GM23338 (cell line): Measurements from ENCODE around the gene TMEM9. TPM values are rescaled to one million over a fixed set of nuclear protein-coding genes. Genes with fewer than 3 reads are reported as not detected.

Experiments
- ATAC-seq: fragments of 200-7000 bp; cut with Tn5 transposase; 3 replicates; pipeline ENCODE4 v1.9.1; 2020
- DNase-seq: peaks from one replicate; pipeline ENCODE4 v3.0.0-alpha.2; 2015; ENCODE audit warnings: low spot score
- H2AFZ ChIP-seq: fragments of 200-600 bp; sonication (generic); 2 replicates; pipeline ENCODE4 v1.8.0; 2016; ENCODE audit warnings: antibody characterized with exemption, mild to moderate bottlenecking, moderate library complexity
- H3F3A ChIP-seq: fragments of 200-600 bp; sonication (generic); replicated peaks from 2 replicates; pipeline ENCODE4 v1.8.0; 2017; ENCODE audit warnings: antibody characterized with exemption, mixed run types, low read depth
- H3K27ac ChIP-seq: fragments of 200-600 bp; sonication (generic); 2 replicates; pipeline ENCODE4 v1.6.1; 2016; ENCODE audit warnings: low read depth
- H3K27me3 ChIP-seq: fragments of 200-600 bp; sonication (generic); 2 replicates; pipeline ENCODE4 v1.8.0; 2016; ENCODE audit warnings: mild to moderate bottlenecking, mixed run types, moderate library complexity; ENCODE audit not compliant: insufficient read depth
- H3K36me3 ChIP-seq: fragments of 200-600 bp; sonication (generic); 2 replicates; pipeline ENCODE4 v1.8.0; 2016; ENCODE audit warnings: mild to moderate bottlenecking; ENCODE audit not compliant: insufficient read depth
- H3K4me1 ChIP-seq: fragments of 200-600 bp; sonication (generic); 2 replicates; pipeline ENCODE4 v1.8.0; 2016; ENCODE audit warnings: mild to moderate bottlenecking, moderate library complexity; ENCODE audit not compliant: insufficient read depth
- H3K4me2 ChIP-seq: fragments of 200-600 bp; sonication (generic); 2 replicates; pipeline ENCODE4 v1.7.1; 2017; ENCODE audit warnings: mixed run types
- H3K4me3 ChIP-seq: fragments of 200-600 bp; sonication (generic); 2 replicates; pipeline ENCODE4 v1.6.1; 2016; ENCODE audit warnings: mixed run types
- H3K79me2 ChIP-seq: fragments of 200-600 bp; sonication (generic); replicated peaks from 2 replicates; pipeline ENCODE4 v1.8.0; 2017; ENCODE audit warnings: mild to moderate bottlenecking; ENCODE audit not compliant: insufficient read depth
- H3K9me2 ChIP-seq: fragments of 200-600 bp; sonication (generic); 2 replicates; pipeline ENCODE4 v1.8.0; 2017; ENCODE audit not compliant: insufficient read depth
- H4K20me1 ChIP-seq: fragments of 200-600 bp; sonication (generic); replicated peaks from 2 replicates; pipeline ENCODE4 v1.8.0; 2017; ENCODE audit warnings: mild to moderate bottlenecking; ENCODE audit not compliant: insufficient read depth
- H3K27ac Mint-ChIP-seq: 2 replicates; pipeline ENCODE4 v1.8.0; 2020; ENCODE audit warnings: inconsistent platforms, mild to moderate bottlenecking, moderate library complexity, mixed read lengths
- H3K27me3 Mint-ChIP-seq: 3 replicates; pipeline ENCODE4 v1.8.0; 2022; ENCODE audit warnings: low read depth, mild to moderate bottlenecking, moderate library complexity, mixed read lengths, inconsistent platforms; ENCODE audit not compliant: insufficient read depth, poor library complexity
- H3K36me3 Mint-ChIP-seq: 3 replicates; pipeline ENCODE4 v1.8.0; 2021; ENCODE audit warnings: low read depth, mild to moderate bottlenecking, inconsistent platforms, moderate library complexity, mixed read lengths
- H3K4me1 Mint-ChIP-seq: 3 replicates; pipeline ENCODE4 v1.8.0; 2020; ENCODE audit warnings: mild to moderate bottlenecking, inconsistent platforms, mixed read lengths
- H3K4me3 Mint-ChIP-seq: 3 replicates; pipeline ENCODE4 v1.8.0; 2021; ENCODE audit warnings: moderate library complexity, mild to moderate bottlenecking, inconsistent platforms, mixed read lengths
- H3K9me3 Mint-ChIP-seq: 3 replicates; pipeline ENCODE4 v1.8.0; 2020; ENCODE audit warnings: moderate library complexity, mild to moderate bottlenecking, inconsistent platforms, mixed read lengths
- JUNB ChIP-seq: IDR thresholded peaks from one replicate; pipeline ENCODE4 v1.6.1; 2016; ENCODE audit warnings: antibody characterized with exemption; ENCODE audit not compliant: unreplicated experiment
- NANOG ChIP-seq: IDR thresholded peaks from 2 replicates; pipeline ENCODE4 v1.6.1; 2016; ENCODE audit warnings: antibody characterized with exemption, borderline replicate concordance
- POLR2AphosphoS5 ChIP-seq: IDR thresholded peaks from 2 replicates; pipeline ENCODE4 v1.6.1; 2016; ENCODE audit warnings: antibody characterized with exemption, low read depth
- ZNF114 ChIP-seq: fragments of 250-450 bp; sonication (Bioruptor Pico); IDR thresholded peaks from 2 replicates; pipeline ENCODE4 v1.5.0; 2020; ENCODE audit warnings: mild to moderate bottlenecking, moderate library complexity
- ZNF331 ChIP-seq: fragments of 250-450 bp; sonication (Bioruptor Pico); IDR thresholded peaks from 2 replicates; pipeline ENCODE4 v1.5.0; 2020; ENCODE audit warnings: low read depth, mild to moderate bottlenecking, moderate library complexity
- polyA plus RNA-seq: library from polyadenylated mRNA; unstranded; fragments of >200 nt; fragmentation: Nextera tagmentation; extraction: Ambion mirVana; gene quantifications from 2 replicates; pipeline ENCODE4 v1.2.1, GENCODE V29; 2016
- total RNA-seq: library from RNA; depleted of rRNA; stranded (reverse); fragments of >200 nt; shearing (Covaris generic); gene quantifications from 2 replicates; pipeline ENCODE4 v1.2.3, GENCODE V29; 2014
- TF ChIP-seq, protein P1 (sequence below): fragments of 250-450 bp; sonication (Bioruptor Pico); IDR thresholded peaks from 2 replicates; pipeline ENCODE4 v1.5.0; 2020; ENCODE audit warnings: mild to moderate bottlenecking, moderate library complexity

TMEM9 gene
- total and polyA plus RNA-seq, 2 experiments from 2014 or later: 78.6 to 147 TPM

- TF ChIP-seq, protein P1, sequence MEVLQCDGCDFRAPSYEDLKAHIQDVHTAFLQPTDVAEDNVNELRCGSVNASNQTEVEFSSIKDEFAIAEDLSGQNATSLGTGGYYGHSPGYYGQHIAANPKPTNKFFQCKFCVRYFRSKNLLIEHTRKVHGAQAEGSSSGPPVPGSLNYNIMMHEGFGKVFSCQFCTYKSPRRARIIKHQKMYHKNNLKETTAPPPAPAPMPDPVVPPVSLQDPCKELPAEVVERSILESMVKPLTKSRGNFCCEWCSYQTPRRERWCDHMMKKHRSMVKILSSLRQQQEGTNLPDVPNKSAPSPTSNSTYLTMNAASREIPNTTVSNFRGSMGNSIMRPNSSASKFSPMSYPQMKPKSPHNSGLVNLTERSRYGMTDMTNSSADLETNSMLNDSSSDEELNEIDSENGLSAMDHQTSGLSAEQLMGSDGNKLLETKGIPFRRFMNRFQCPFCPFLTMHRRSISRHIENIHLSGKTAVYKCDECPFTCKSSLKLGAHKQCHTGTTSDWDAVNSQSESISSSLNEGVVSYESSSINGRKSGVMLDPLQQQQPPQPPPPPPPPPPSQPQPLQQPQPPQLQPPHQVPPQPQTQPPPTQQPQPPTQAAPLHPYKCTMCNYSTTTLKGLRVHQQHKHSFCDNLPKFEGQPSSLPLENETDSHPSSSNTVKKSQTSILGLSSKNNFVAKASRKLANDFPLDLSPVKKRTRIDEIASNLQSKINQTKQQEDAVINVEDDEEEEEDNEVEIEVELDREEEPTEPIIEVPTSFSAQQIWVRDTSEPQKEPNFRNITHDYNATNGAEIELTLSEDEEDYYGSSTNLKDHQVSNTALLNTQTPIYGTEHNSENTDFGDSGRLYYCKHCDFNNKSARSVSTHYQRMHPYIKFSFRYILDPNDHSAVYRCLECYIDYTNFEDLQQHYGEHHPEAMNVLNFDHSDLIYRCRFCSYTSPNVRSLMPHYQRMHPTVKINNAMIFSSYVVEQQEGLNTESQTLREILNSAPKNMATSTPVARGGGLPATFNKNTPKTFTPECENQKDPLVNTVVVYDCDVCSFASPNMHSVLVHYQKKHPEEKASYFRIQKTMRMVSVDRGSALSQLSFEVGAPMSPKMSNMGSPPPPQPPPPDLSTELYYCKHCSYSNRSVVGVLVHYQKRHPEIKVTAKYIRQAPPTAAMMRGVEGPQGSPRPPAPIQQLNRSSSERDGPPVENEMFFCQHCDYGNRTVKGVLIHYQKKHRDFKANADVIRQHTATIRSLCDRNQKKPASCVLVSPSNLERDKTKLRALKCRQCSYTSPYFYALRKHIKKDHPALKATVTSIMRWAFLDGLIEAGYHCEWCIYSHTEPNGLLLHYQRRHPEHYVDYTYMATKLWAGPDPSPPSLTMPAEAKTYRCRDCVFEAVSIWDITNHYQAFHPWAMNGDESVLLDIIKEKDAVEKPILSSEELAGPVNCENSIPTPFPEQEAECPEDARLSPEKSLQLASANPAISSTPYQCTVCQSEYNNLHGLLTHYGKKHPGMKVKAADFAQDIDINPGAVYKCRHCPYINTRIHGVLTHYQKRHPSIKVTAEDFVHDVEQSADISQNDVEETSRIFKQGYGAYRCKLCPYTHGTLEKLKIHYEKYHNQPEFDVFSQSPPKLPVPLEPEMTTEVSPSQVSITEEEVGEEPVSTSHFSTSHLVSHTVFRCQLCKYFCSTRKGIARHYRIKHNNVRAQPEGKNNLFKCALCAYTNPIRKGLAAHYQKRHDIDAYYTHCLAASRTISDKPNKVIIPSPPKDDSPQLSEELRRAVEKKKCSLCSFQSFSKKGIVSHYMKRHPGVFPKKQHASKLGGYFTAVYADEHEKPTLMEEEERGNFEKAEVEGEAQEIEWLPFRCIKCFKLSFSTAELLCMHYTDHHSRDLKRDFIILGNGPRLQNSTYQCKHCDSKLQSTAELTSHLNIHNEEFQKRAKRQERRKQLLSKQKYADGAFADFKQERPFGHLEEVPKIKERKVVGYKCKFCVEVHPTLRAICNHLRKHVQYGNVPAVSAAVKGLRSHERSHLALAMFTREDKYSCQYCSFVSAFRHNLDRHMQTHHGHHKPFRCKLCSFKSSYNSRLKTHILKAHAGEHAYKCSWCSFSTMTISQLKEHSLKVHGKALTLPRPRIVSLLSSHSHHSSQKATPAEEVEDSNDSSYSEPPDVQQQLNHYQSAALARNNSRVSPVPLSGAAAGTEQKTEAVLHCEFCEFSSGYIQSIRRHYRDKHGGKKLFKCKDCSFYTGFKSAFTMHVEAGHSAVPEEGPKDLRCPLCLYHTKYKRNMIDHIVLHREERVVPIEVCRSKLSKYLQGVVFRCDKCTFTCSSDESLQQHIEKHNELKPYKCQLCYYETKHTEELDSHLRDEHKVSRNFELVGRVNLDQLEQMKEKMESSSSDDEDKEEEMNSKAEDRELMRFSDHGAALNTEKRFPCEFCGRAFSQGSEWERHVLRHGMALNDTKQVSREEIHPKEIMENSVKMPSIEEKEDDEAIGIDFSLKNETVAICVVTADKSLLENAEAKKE (CRISPR knock-in tag): no peak
- TF ChIP-seq ZNF114: no peak
These were observed 41.3 kb downstream of the TMEM9 start (continued) for GRCh38 chr1:201112926-201113325.

GRCh38 chr1:201112173-201112731 lies 42.0 kb downstream of the TMEM9 start, which contains the start of gene CACNA1S:
CACNA1S (minus strand) TSS chr1:201112426; CDS start chr1:201112339, 87 bp downstream.
- no peaks in the 10 kb centered on the region for H3K79me2 ChIP-seq
- no peak for ATAC-seq
- H3K9me2 ChIP-seq: no peaks in the 10 kb centered on the region
- Mint-ChIP-seq H3K4me3 (no peak within 1 kb of the TSS), H3K4me1 (peaks cover 9% of the 10 kb centered on the region; the same call in 2 of the 3 replicates), H3K9me3 (no peaks in the 10 kb centered on the region), H3K27me3 (peaks cover 41% of the 10 kb centered on the region), H3K36me3 (no peaks in the 10 kb centered on the region), H3K27ac (no peak within 1 kb of the TSS)
- no peak for DNase-seq
- H3K36me3 ChIP-seq: no peaks in the 10 kb centered on the region
- H3K27me3 ChIP-seq: peaks cover 40% of the 10 kb centered on the region
- H3K27ac ChIP-seq: no peak within 1 kb of the TSS
- H2AFZ ChIP-seq: 0 out of 2 replicates have a peak within 1 kb of the TSS, but pooled peaks have one; percentile 99
- TF ChIP-seq NANOG: no peak
- no peak within 1 kb of the TSS for H3K4me3 ChIP-seq
- peaks cover 5% of the 10 kb centered on the region for H3K4me1 ChIP-seq
- H3F3A ChIP-seq: no peaks in the 10 kb centered on the region
- no peaks in the 10 kb centered on the region for H4K20me1 ChIP-seq
- no peak within 1 kb of the TSS for H3K4me2 ChIP-seq

- peaks cover 9% of the 10 kb centered on the region; the same call in 2 of the 3 replicates for H3K4me1 Mint-ChIP-seq
- H3K27ac Mint-ChIP-seq: no peak overlapping the region
- Histone ChIP-seq H3K36me3 (no peaks in the 10 kb centered on the region), H3F3A (no peaks in the 10 kb centered on the region), H3K79me2 (no peaks in the 10 kb centered on the region), H3K4me3 (no peak overlapping the region), H4K20me1 (no peaks in the 10 kb centered on the region), H3K9me2 (no peaks in the 10 kb centered on the region), H3K4me2 (no peak overlapping the region), H3K4me1 (peaks cover 5% of the 10 kb centered on the region), H3K27ac (no peak overlapping the region), H3K27me3 (peaks cover 35% of the 10 kb centered on the region), H2AFZ (no peak overlapping the region)
- ATAC-seq (no peak), DNase-seq (no peak)
- H3K36me3 Mint-ChIP-seq: no peaks in the 10 kb centered on the region
- H3K9me3 Mint-ChIP-seq: no peaks in the 10 kb centered on the region
- H3K27me3 Mint-ChIP-seq: peaks cover 39% of the 10 kb centered on the region
- H3K4me3 Mint-ChIP-seq: no peak overlapping the region
- TF ChIP-seq JUNB (no peak), POLR2AphosphoS5 (no peak), ZNF331 (no peak)
These were observed 42.6 kb downstream of the TMEM9 start for GRCh38 chr1:201111672-201112071.
